ENCODE data around the gene MRM1. TPM values are rescaled to one million over a fixed set of nuclear protein-coding genes. Genes with fewer than 3 reads are reported as not detected.
A peak's percentile ranks its signal among the peaks of the same experiment; 100 is the strongest.

Gene MRM1
- total RNA-seq = 10 to 100 TPM in 1 of 4 donors, 1 to 10 TPM in 3; 8.7 to 12.1 (median 8.9) TPM
- 10 to 100 TPM; 11.1 to 30.6 (median 18.3) TPM for polyA plus RNA-seq
- long read RNA-seq, donor 1, partial matches to known transcripts = 0 of 3 reads
- long read RNA-seq, donor 1, other reads (novel, unspliced or antisense) = 1 of 3 reads
- long read RNA-seq, donor 2, transcript MRM1-204 (5 exons, 1,857 nt) = major isoform, 7 of 11 reads
- long read RNA-seq, donor 2, partial matches to known transcripts = 0 of 11 reads
- long read RNA-seq, donor 2, other reads (novel, unspliced or antisense) = 3 of 11 reads

GRCh38 chr17:36601303-36602029 lies at the start of gene MRM1:
Gene MRM1 (plus strand): TSS chr17:36601583. CDS start chr17:36601811, 228 bp downstream.
- WGBS, 3 donors = 0 to 1% (median 0%) methylated on average over 50 to 60 of the region's 60 CpGs
- H3K4me1 ChIP-seq = peaks cover 14% of the 10 kb centered on the region
- H3K4me3 ChIP-seq = peak within 1 kb of the TSS; percentile 92
- ATAC-seq (peak; percentile 95 to 96 (median 95)), DNase-seq (peak; percentile 95 to 98)
- H3K9me3 ChIP-seq = no peaks in the 10 kb centered on the region
- H3K36me3 ChIP-seq (ENCODE audit: insufficient read depth in 1 of 2, low read depth in 1 of 2) = peaks cover 0 to 8% of the 10 kb centered on the region in 2 donors
- intact Hi-C loops (cut with DNase I) = loop anchor here (2.0 to 5.0 kb wide), 3 partner anchors 64 to 771 kb away; no protein-coding TSS in a partner anchor
- H3K27me3 ChIP-seq (ENCODE audit: insufficient read depth in 3 of 3, low read length in 2 of 3) = no peaks in the 10 kb centered on the region
- H3K27ac ChIP-seq = peak within 1 kb of the TSS; percentile 93
- TF ChIP-seq CTCF (IDR thresholded peaks at IDR 0.05) = no peak

GRCh38 chr17:36553459-36553858 lies 47.9 kb upstream of the MRM1 start:
- no peak for ATAC-seq
- WGBS, 3 donors = 87 to 92% (median 91%) methylated on average over 3 of the region's 3 CpGs

GRCh38 chr17:36566081-36566480 lies 35.3 kb upstream of the MRM1 start:
- no peak overlapping the region for H3K27ac ChIP-seq

More at GRCh38 chr17:36553459-36553858, 47.9 kb upstream of the MRM1 start:
- no peak overlapping the region for H3K4me3 ChIP-seq
- intact Hi-C loops (cut with DNase I) = loop anchor here in 1 of 2 donors (5.0 kb wide), 1 partner anchor 39 kb away; the partner anchor contains the start of gene DHRS11
- no peak overlapping the region for H3K27ac ChIP-seq
- no peaks in the 10 kb centered on the region for H3K27me3 ChIP-seq (ENCODE audit: insufficient read depth in 3 of 3, low read length in 2 of 3)
- peaks cover 28% of the 10 kb centered on the region for H3K4me1 ChIP-seq
- no peak for DNase-seq
- peaks cover 3 to 37% of the 10 kb centered on the region in 2 donors for H3K36me3 ChIP-seq (ENCODE audit: insufficient read depth in 1 of 2, low read depth in 1 of 2)
- H3K9me3 ChIP-seq = no peaks in the 10 kb centered on the region
- TF ChIP-seq CTCF (IDR thresholded peaks at IDR 0.05) = no peak

GRCh38 chr17:36575028-36575427 lies 26.4 kb upstream of the MRM1 start:
- no peak for TF ChIP-seq CTCF (IDR thresholded peaks at IDR 0.05)
- intact Hi-C loops (cut with DNase I) = no loop called here
- DNase-seq (no peak), ATAC-seq (no peak)
- H3K27ac ChIP-seq = no peak overlapping the region
- 87 to 93% (median 92%) methylated on average over 12 of the region's 12 CpGs for WGBS, 3 donors
- H3K4me1 ChIP-seq = no peaks in the 10 kb centered on the region
- H3K9me3 ChIP-seq = no peaks in the 10 kb centered on the region
- peaks cover 12 to 86% of the 10 kb centered on the region in 2 donors for H3K36me3 ChIP-seq (ENCODE audit: insufficient read depth in 1 of 2, low read depth in 1 of 2)
- no peaks in the 10 kb centered on the region for H3K27me3 ChIP-seq (ENCODE audit: insufficient read depth in 3 of 3, low read length in 2 of 3)
- H3K4me3 ChIP-seq = no peak overlapping the region

More at GRCh38 chr17:36566081-36566480, 35.3 kb upstream of the MRM1 start:
- no peaks in the 10 kb centered on the region for H3K9me3 ChIP-seq
- H3K4me3 ChIP-seq = no peak overlapping the region
- intact Hi-C loops (cut with DNase I) = no loop called here
- no peaks in the 10 kb centered on the region for H3K27me3 ChIP-seq (ENCODE audit: insufficient read depth in 3 of 3, low read length in 2 of 3)
- no peak for TF ChIP-seq CTCF (IDR thresholded peaks at IDR 0.05)
- DNase-seq = no peak
- H3K4me1 ChIP-seq = no peaks in the 10 kb centered on the region
- H3K36me3 ChIP-seq (ENCODE audit: insufficient read depth in 1 of 2, low read depth in 1 of 2) = peaks cover 12 to 98% of the 10 kb centered on the region in 2 donors
- no peak for ATAC-seq
- WGBS, 3 donors = 88 to 93% (median 92%) methylated on average over 4 of the region's 4 CpGs
